Measurements from ENCODE around the gene NDUFA5.
"Not testable (repeated sequence)": the region's sequence is repeated elsewhere in the genome, so short reads cannot be mapped to it uniquely, and the experiment has no call there.

DNA sequence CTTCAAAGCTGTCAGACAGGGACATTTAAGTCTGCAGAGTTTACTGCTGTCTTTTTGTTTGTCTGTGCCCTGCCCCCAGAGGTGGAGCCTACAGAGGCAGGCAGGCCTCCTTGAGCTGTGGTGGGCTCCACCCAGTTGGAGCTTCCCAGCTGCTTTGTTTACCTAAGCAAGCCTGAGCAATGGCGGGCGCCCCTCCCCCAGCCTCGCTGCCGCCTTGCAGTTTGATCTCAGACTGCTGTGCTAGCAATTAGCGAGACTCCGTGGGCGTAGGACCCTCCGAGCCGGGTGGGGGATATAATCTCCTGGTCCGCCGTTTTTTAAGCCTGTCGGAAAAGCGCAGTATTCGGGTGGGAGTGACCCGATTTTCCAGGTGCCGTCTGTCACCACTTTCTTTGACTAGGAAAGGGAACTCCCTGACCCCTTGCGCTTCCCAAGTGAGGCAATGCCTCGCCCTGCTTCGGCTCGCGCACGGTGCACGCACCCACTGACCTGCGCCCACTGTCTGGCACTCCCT, 29.8 kb downstream of the NDUFA5 start:
- not testable (repeated sequence) for TF ChIP-seq POLR2A (IDR thresholded peaks at IDR 0.05)
- TF ChIP-seq, protein P1, sequence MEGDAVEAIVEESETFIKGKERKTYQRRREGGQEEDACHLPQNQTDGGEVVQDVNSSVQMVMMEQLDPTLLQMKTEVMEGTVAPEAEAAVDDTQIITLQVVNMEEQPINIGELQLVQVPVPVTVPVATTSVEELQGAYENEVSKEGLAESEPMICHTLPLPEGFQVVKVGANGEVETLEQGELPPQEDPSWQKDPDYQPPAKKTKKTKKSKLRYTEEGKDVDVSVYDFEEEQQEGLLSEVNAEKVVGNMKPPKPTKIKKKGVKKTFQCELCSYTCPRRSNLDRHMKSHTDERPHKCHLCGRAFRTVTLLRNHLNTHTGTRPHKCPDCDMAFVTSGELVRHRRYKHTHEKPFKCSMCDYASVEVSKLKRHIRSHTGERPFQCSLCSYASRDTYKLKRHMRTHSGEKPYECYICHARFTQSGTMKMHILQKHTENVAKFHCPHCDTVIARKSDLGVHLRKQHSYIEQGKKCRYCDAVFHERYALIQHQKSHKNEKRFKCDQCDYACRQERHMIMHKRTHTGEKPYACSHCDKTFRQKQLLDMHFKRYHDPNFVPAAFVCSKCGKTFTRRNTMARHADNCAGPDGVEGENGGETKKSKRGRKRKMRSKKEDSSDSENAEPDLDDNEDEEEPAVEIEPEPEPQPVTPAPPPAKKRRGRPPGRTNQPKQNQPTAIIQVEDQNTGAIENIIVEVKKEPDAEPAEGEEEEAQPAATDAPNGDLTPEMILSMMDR (IDR thresholded peaks at IDR 0.05) = not testable (repeated sequence)
